Prostate gland (tissue), 2 donors: Measurements from ENCODE around the gene CD8B2.
"Not testable (repeated sequence)": the region's sequence is repeated elsewhere in the genome, so short reads cannot be mapped to it uniquely, and the experiment has no call there.

ENCODE experiments used
- CTCF ChIP-seq, 4 experiments: fragments of 200-600 bp in 2 of 4; fragments of 450-650 bp in 2 of 4; sonication (generic) in 2 of 4; IDR thresholded peaks; 1 replicate in 3 of 4; 2 replicates in 1 of 4; pipeline ENCODE4 v1.5.1; 2016 to 2019; ENCODE audit warnings: antibody characterized with exemption in 4 of 4, mild to moderate bottlenecking in 2 of 4, moderate library complexity in 2 of 4
- POLR2A ChIP-seq: fragments of 450-650 bp; IDR thresholded peaks from one replicate; pipeline ENCODE4 v1.6.1; 2016; ENCODE audit warnings: antibody characterized with exemption, mild to moderate bottlenecking

DNA sequence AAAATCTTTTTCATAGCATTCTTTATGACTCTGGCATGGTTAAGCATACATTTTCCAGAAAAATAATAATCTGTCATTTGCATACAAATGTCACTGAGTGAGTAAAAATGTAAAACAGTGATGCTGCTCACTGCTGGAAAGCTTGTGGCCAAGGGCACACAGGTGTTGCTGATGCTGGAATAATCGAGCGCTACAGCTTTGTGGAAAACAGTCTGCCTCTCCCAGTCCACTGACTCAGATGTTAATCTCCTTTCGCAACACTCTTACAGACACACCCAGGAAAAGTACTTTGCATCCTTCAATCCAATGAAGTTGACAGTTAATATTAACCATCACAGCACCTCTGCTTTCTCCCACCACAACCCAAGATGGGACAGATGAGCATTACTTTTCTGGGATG is 27.7 kb downstream of the CD8B2 start:
- not testable (repeated sequence) for TF ChIP-seq CTCF (IDR thresholded peaks at IDR 0.05); POLR2A
